Mucosa of stomach (tissue), 1 donor: Measurements from ENCODE around the gene FHIT.

ENCODE experiments used
- H3K27me3 ChIP-seq: one replicate; pipeline ENCODE4 v1.7.0; 2013; ENCODE audit warnings: mild to moderate bottlenecking, low read length; ENCODE audit not compliant: control insufficient read depth, insufficient read depth
- H3K36me3 ChIP-seq: one replicate; pipeline ENCODE4 v1.7.0; 2013; ENCODE audit warnings: low read length; ENCODE audit not compliant: control insufficient read depth, insufficient read depth
- H3K4me1 ChIP-seq: one replicate; pipeline ENCODE4 v1.7.0; 2013; ENCODE audit warnings: mild to moderate bottlenecking, low read length; ENCODE audit not compliant: control insufficient read depth, insufficient read depth
- H3K4me3 ChIP-seq: one replicate; pipeline ENCODE4 v1.7.0; 2013; ENCODE audit warnings: low read length
- H3K9ac ChIP-seq: one replicate; pipeline ENCODE4 v1.7.0; 2013; ENCODE audit warnings: mild to moderate bottlenecking, low read length, moderate library complexity
- H3K9me3 ChIP-seq: one replicate; pipeline ENCODE4 v1.7.0; 2013; ENCODE audit warnings: mild to moderate bottlenecking, low read length, moderate library complexity; ENCODE audit not compliant: control insufficient read depth
- donor health status: Pancreatic carcinoma.

FHIT gene

GRCh38 chr3:60013241-60013640 is 1238.0 kb downstream of the FHIT start:
- Histone ChIP-seq H3K9me3 (no peaks in the 10 kb centered on the region), H3K27me3 (no peaks in the 10 kb centered on the region), H3K4me3 (no peak overlapping the region), H3K4me1 (no peaks in the 10 kb centered on the region), H3K36me3 (no peaks in the 10 kb centered on the region), H3K9ac (no peak overlapping the region)

DNA sequence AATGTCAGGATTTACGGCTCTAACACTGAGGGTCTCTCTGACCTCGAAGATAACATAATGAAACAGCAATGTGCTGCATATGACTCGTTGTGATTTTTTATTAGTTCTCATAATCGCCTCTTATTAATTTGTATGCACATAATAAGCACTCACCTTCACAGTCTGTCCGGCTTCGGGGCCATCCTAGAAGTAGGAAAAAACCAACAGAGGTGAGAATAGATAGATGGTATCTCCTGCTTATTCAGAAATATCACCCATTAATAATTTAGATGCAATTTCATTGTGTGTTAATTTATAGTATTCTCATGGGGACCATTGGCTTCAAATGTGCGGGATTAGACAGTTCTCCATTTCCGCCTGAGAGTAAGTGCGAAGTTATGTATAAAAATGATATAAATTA is 1240.0 kb downstream of the FHIT start:
- H3K27me3 ChIP-seq = no peaks in the 10 kb centered on the region
- no peaks in the 10 kb centered on the region for H3K36me3 ChIP-seq
- H3K4me3 ChIP-seq = no peak overlapping the region
- H3K9ac ChIP-seq = no peak overlapping the region
- H3K9me3 ChIP-seq = no peaks in the 10 kb centered on the region
- H3K4me1 ChIP-seq = no peaks in the 10 kb centered on the region

DNA sequence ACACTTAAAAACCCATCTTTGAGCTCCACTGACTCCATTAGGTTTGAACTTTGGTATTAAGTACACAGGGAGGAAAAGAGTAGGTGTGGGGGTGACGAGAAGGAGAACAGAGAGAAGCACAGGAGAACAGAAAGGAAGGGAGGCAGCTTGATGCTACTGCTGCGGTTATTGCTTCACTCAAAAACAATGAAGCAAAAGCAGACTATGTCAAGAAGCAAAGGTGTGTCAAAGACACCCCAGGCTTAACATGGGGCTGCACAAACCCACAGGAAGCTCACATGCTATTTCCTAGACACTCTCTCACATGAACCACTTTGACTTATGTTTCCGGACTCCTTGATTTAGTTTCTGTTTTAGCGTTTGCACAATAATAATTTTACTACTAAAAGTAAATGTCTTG is 1240.5 kb downstream of the FHIT start:
- Histone ChIP-seq H3K4me3 (no peak overlapping the region), H3K36me3 (no peaks in the 10 kb centered on the region), H3K9me3 (no peaks in the 10 kb centered on the region), H3K9ac (no peak overlapping the region), H3K4me1 (no peaks in the 10 kb centered on the region), H3K27me3 (no peaks in the 10 kb centered on the region)

DNA sequence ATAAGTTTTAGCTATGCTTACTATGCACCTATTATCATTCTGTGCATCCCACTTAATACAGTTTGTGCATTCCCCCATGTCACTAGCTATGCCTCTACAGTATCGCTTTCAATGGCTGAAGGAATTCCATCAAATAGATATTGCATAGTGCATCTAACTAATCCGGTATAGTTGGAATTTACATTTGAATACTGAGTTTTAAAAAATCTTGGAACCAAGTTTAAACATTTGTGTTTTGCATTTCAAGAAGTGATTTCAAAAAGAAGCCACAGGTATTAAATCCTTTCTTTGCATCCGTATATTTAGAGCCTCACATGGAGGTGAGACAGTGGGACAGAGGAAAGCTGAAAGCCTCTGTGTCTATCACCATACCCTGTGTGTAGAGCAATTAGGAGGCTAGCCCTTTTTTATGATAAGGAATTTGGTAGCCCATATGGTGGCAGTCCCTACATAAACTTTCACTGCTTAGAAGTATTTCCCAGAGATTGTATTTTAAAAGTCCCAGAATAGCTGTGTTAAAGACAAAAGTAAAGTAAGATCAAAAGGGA is 1241.2 kb downstream of the FHIT start:
- H3K36me3 ChIP-seq = no peaks in the 10 kb centered on the region
- no peak overlapping the region for H3K9ac ChIP-seq
- no peak overlapping the region for H3K4me3 ChIP-seq
- no peaks in the 10 kb centered on the region for H3K4me1 ChIP-seq
- H3K27me3 ChIP-seq = no peaks in the 10 kb centered on the region
- H3K9me3 ChIP-seq = no peaks in the 10 kb centered on the region

DNA sequence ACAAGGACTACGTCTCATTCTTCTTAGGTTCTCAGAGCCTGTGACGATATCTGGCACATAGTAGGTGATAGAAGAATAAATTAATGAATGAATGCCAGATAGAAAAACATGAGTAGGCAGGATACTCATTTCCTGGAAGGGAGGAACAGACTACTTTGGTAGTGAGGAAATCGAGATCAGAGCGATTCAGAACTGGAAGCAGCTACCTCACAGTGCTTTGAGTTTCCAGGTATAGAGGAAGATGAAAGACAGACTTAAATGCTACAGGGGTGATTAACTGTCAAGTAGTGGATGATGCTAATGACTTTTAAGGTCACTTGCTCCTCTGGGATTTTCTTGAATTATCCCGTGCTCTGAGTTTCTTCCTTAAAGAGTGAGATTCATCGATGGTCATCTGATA is 1249.9 kb downstream of the FHIT start:
- H3K36me3 ChIP-seq = no peaks in the 10 kb centered on the region
- H3K9ac ChIP-seq = no peak overlapping the region
- H3K4me3 ChIP-seq = no peak overlapping the region

DNA sequence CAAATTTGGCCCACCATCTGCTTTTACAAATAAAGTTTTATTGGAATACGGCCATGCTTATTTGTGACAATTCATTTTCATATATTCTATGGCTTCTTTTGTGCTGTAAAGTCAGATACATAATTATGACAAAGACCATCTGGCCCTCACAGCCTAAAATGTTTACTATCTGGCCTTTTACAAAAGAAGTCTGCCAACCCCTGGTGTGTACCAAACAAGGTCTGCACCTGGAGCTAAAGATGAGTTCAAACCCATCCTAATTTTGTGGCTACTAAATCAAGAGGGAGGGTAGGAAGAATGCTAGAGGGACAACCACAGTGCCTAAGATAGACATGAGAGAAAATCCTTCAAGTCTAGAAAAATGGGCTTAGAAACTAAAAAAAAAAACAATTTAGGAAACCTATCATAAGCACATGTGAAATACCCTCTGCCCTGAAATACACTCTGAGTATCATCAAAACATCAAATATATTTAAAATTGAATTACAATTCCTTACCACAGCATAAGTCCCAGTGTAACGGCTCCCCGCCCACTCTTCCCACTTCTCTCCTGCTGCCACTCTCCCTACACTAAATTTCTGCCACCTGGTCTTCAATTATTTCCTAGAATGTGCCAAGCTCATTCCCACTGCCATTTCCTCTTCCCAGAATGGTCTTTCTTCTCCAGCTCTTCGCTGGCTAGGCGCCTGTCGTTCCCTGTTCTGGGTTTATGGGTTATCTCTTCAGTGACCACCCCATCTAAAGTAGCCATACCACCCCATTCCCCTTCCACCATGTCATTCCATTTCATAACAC is 1250.7 kb downstream of the FHIT start:
- H3K27me3 ChIP-seq = no peaks in the 10 kb centered on the region
- no peaks in the 10 kb centered on the region for H3K36me3 ChIP-seq
- no peak overlapping the region for H3K4me3 ChIP-seq
- no peaks in the 10 kb centered on the region for H3K9me3 ChIP-seq
- H3K9ac ChIP-seq = no peak overlapping the region
- no peaks in the 10 kb centered on the region for H3K4me1 ChIP-seq

More for the DNA sequence above, 1249.9 kb downstream of the FHIT start:
- H3K4me1 ChIP-seq = no peaks in the 10 kb centered on the region
- no peaks in the 10 kb centered on the region for H3K9me3 ChIP-seq
- no peaks in the 10 kb centered on the region for H3K27me3 ChIP-seq

DNA sequence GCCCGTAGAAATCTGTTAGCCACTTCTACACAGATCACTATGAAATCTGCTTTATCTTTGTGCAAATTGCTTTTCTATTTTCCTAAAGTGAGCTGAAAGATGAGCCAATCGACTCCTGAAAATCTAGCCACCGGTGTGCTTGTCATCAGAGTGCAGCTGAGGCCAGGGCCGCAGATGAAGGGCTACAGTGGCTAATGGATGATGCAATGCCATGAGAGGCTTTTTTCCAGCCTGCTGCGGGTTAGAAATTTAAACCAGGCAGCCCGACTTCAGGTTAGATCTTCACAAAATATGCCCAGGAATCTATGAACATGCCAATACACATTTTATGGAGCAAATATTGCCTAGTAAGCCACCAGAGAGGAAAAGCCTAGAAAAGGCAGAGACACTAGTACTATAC is 1253.2 kb downstream of the FHIT start:
- Histone ChIP-seq H3K36me3 (no peaks in the 10 kb centered on the region), H3K4me3 (no peak overlapping the region), H3K9me3 (no peaks in the 10 kb centered on the region), H3K4me1 (no peaks in the 10 kb centered on the region), H3K27me3 (no peaks in the 10 kb centered on the region), H3K9ac (no peak overlapping the region)

- Histone ChIP-seq H3K9me3 (no peaks in the 10 kb centered on the region), H3K36me3 (no peaks in the 10 kb centered on the region), H3K27me3 (no peaks in the 10 kb centered on the region), H3K4me1 (no peaks in the 10 kb centered on the region), H3K4me3 (no peak overlapping the region), H3K9ac (no peak overlapping the region)
Measured at GRCh38 chr3:59997583-59997982, 1253.7 kb downstream of the FHIT start.

DNA sequence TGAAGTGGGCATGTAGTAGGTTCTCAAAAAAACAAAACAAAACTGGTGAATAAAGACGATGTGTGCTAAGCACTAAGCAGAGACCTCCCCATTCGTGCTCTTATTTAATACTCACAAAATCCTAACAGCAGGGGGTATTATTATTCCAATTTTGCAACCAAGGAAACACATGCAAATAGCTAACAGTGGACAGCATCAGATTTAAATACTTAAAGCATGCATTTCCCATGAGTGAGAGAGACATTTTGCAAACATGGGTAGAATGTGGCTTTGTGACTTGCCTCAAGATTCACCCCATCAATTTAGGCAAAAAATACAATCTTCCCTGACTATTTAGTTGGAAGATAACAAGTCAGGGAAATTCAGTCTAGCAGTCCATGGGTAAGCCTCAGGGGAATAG is 1255.2 kb downstream of the FHIT start:
- H3K36me3 ChIP-seq = no peaks in the 10 kb centered on the region
- no peaks in the 10 kb centered on the region for H3K27me3 ChIP-seq
- no peak overlapping the region for H3K9ac ChIP-seq
- no peaks in the 10 kb centered on the region for H3K9me3 ChIP-seq
- no peaks in the 10 kb centered on the region for H3K4me1 ChIP-seq
- H3K4me3 ChIP-seq = no peak overlapping the region

DNA sequence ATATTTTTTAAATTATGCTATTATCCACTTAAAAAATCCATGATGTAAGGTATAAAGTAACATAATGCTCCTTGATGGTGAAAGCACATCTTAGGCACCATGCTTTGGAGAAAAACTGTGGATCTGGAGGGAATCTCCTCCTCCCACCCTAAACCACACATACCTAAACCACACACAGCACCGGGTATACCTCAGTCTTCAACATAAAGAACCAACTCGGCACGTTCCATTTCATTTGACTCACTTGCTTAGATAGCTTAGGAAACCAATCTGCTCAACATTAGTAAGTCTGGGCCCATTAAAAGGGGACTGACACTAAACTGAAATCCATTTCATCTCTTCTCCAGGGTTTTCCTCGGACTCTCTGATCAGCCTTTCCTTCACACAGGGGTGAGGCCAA is 1255.7 kb downstream of the FHIT start:
- no peaks in the 10 kb centered on the region for H3K27me3 ChIP-seq
- no peak overlapping the region for H3K9ac ChIP-seq
- H3K36me3 ChIP-seq = no peaks in the 10 kb centered on the region
- no peak overlapping the region for H3K4me3 ChIP-seq
- H3K4me1 ChIP-seq = no peaks in the 10 kb centered on the region
- no peaks in the 10 kb centered on the region for H3K9me3 ChIP-seq

GRCh38 chr3:59994732-59995304 is 1256.4 kb downstream of the FHIT start:
- Histone ChIP-seq H3K4me1 (no peaks in the 10 kb centered on the region), H3K9me3 (no peaks in the 10 kb centered on the region), H3K9ac (no peak overlapping the region), H3K36me3 (no peaks in the 10 kb centered on the region), H3K4me3 (no peak overlapping the region), H3K27me3 (no peaks in the 10 kb centered on the region)

DNA sequence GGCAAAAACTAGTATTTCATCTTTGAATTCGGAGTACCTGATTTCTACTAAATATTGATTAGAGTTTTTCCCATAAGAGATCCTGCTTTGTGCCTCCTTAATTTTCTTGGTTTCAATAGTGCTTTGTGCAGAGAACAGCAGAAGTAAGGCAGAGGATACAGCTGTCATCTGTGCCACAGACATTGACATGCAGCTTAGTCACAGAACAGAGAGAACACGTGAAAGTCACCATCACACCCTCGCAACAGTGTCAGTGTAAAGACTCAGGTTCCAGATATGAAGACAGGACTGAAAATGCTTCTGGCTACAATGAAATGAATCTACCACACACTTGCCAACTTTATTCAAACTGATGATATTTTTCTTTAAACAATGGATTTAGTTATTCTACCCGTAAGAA is 1258.7 kb downstream of the FHIT start:
- Histone ChIP-seq H3K36me3 (no peaks in the 10 kb centered on the region), H3K4me1 (no peaks in the 10 kb centered on the region), H3K4me3 (no peak overlapping the region), H3K27me3 (no peaks in the 10 kb centered on the region), H3K9ac (no peak overlapping the region), H3K9me3 (no peaks in the 10 kb centered on the region)
